Prostate gland (tissue), 2 donors: ENCODE data around the gene KRTAP10-3. TPM values are rescaled to one million over a fixed set of nuclear protein-coding genes. Genes with fewer than 3 reads are reported as not detected.

Source experiments
- DNase-seq: peaks from one replicate; pipeline ENCODE4 v3.0.0-alpha.2; 2019; ENCODE audit warnings: low spot score
- H3K27ac ChIP-seq, 2 donors: fragments of 200-600 bp; sonication (generic); 2 replicates each; pipeline ENCODE4 v1.5.1; 2017 to 2019
- H3K27me3 ChIP-seq: fragments of 200-600 bp; sonication (generic); replicated peaks from 2 replicates; pipeline ENCODE4 v1.5.1; 2019; ENCODE audit not compliant: insufficient read depth
- H3K36me3 ChIP-seq, 2 donors: fragments of 200-600 bp; sonication (generic); 1 replicate in 1 of 2; 2 replicates in 1 of 2; pipeline versions ENCODE4 v1.5.1 to v1.8.1; 2017 to 2019
- H3K4me1 ChIP-seq: fragments of 200-600 bp; sonication (generic); replicated peaks from 2 replicates; pipeline ENCODE4 v1.5.1; 2019
- H3K4me3 ChIP-seq, 2 donors: fragments of 200-600 bp; sonication (generic); 2 replicates each; pipeline ENCODE4 v1.5.1; 2017 to 2019
- H3K9me3 ChIP-seq: fragments of 200-600 bp; sonication (generic); 2 replicates; pipeline ENCODE4 v1.5.1; 2017
- POLR2A ChIP-seq: fragments of 450-650 bp; IDR thresholded peaks from one replicate; pipeline ENCODE4 v1.6.1; 2016; ENCODE audit warnings: antibody characterized with exemption, mild to moderate bottlenecking
- POLR2AphosphoS5 ChIP-seq: sonication (generic); formaldehyde crosslinking; IDR thresholded peaks from one replicate; pipeline ENCODE4 v1.6.1; 2017; ENCODE audit warnings: antibody characterized with exemption
- WGBS: methylation state at CpG from one replicate; pipeline ENCODE4 v1.1.5; 2018; 5-methylcytosine and 5-hydroxymethylcytosine counted together
- intact Hi-C: fragments of 100-400 bp; cut with DNase I; formaldehyde crosslinking; loops from one replicate; pipeline ENCODE4 v1.14.2; 2022
- total RNA-seq, 2 donors: library from RNA; depleted of rRNA; stranded (reverse); fragments of >200 nt; gene quantifications; one replicate each; pipeline ENCODE4 v1.1.0, GENCODE V29; 2016
- TF ChIP-seq, protein P1 (sequence below), 4 experiments: fragments of 200-600 bp in 2 of 4; fragments of 450-650 bp in 2 of 4; sonication (generic) in 2 of 4; IDR thresholded peaks; 1 replicate in 3 of 4; 2 replicates in 1 of 4; pipeline ENCODE4 v1.5.1; 2016 to 2019; ENCODE audit warnings: antibody characterized with exemption in 4 of 4, mild to moderate bottlenecking in 2 of 4, moderate library complexity in 2 of 4

Gene KRTAP10-3
- total RNA-seq, 2 donors from 2014 or later, result not detected

GRCh38 chr21:44542716-44543115 lies 15.9 kb downstream of the KRTAP10-3 start:
- H3K27ac ChIP-seq, result no peak overlapping the region
- H3K27me3 ChIP-seq, result peaks cover 3% of the 10 kb centered on the region
- no peaks in the 10 kb centered on the region for H3K9me3 ChIP-seq
- TF ChIP-seq, protein P1, sequence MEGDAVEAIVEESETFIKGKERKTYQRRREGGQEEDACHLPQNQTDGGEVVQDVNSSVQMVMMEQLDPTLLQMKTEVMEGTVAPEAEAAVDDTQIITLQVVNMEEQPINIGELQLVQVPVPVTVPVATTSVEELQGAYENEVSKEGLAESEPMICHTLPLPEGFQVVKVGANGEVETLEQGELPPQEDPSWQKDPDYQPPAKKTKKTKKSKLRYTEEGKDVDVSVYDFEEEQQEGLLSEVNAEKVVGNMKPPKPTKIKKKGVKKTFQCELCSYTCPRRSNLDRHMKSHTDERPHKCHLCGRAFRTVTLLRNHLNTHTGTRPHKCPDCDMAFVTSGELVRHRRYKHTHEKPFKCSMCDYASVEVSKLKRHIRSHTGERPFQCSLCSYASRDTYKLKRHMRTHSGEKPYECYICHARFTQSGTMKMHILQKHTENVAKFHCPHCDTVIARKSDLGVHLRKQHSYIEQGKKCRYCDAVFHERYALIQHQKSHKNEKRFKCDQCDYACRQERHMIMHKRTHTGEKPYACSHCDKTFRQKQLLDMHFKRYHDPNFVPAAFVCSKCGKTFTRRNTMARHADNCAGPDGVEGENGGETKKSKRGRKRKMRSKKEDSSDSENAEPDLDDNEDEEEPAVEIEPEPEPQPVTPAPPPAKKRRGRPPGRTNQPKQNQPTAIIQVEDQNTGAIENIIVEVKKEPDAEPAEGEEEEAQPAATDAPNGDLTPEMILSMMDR (IDR thresholded peaks at IDR 0.05), result no peak
- TF ChIP-seq POLR2A (no peak), POLR2AphosphoS5 (no peak)
- H3K36me3 ChIP-seq, result no peaks in the 10 kb centered on the region
- H3K4me3 ChIP-seq, result no peak overlapping the region
- intact Hi-C loops, result no loop called here
- WGBS, result 88% methylated on average over 1 of the region's 1 CpG
- no peak for DNase-seq
- H3K4me1 ChIP-seq, result no peaks in the 10 kb centered on the region

DNA sequence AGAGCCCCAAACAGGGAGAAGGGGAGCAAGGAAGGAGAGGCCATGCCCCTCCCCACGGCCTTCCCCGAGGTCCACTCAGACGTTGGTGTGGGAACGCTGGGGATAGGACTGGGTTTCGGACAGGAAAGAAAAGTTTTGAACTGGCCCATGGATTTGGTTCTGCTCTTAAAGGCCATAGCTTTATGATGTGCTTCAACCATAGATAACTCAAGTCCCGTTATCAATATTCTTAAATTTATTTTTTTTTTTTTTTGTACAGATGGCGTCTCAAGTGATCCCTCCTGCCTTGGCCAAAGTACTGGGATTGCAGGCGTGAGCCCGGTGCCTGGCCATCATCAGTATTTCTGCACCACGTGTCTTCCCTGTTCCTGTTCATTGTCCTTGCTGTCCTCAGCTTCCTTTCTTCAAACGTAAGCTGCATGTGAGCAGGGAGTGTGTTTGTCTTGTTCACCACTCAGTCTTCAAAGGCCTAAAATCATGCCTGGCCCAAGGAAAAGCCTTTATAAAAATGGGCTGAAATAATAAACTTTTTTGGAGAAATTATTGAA lies 17.8 kb downstream of the KRTAP10-3 start:
- DNase-seq, result no peak
- 84% methylated on average over 11 of the region's 11 CpGs for WGBS
- intact Hi-C loops, result no loop called here
- Histone ChIP-seq H3K27me3 (peaks cover 3% of the 10 kb centered on the region), H3K9me3 (no peaks in the 10 kb centered on the region), H3K27ac (no peak overlapping the region), H3K4me3 (no peak overlapping the region), H3K4me1 (no peaks in the 10 kb centered on the region), H3K36me3 (no peaks in the 10 kb centered on the region)
- no peak for TF ChIP-seq POLR2AphosphoS5
- TF ChIP-seq, protein P1 (IDR thresholded peaks at IDR 0.05), result no peak
- TF ChIP-seq POLR2A, result no peak

DNA sequence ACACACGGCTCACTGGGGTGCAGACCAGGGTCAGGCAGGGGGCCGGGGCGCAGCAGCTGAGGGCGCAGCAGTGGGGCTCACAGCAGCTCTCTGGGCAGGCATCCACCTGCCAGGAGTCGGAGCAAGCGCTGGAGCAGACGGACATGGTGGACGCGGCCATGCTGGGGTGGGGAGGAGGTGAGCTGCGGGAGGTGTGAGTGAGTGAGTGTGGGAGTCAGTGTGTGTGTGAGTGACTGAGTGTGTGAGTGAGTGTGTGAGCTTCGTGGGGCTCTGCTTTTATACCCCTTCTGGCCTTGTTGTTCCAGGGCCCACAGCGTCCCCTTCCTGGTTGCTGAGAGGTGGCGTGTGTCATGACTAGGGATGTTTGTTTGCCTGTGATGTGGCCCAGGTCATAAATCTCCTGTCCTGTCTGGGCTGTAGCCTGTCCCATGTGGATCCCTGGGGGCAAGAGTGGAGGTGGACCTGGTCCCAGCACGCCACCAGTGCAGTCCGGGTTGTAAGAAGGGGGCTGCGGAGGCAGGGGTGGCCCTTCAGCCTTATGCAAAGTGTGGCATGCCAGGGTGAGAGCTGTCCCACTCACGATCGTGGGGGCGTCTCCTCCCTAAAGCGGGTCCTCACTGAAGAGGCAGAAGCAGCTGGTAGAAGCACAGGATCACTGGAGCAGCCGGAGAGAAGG lies 18.5 kb downstream of the KRTAP10-3 start, which contains the start of gene KRTAP10-1:
Gene KRTAP10-1, minus strand, starts transcription at position 205 of the 676 bp plus-strand sequence. Its CDS starts 45 bp downstream, at position 160.
- Histone ChIP-seq H3K9me3 (no peaks in the 10 kb centered on the region), H3K4me1 (no peaks in the 10 kb centered on the region), H3K27me3 (peaks cover 3% of the 10 kb centered on the region), H3K4me3 (no peak within 1 kb of the TSS), H3K36me3 (no peaks in the 10 kb centered on the region), H3K27ac (no peak within 1 kb of the TSS)
- WGBS, result 53% methylated on average over 21 of the region's 21 CpGs
- TF ChIP-seq POLR2A (no peak), POLR2AphosphoS5 (no peak)
- TF ChIP-seq, protein P1 (IDR thresholded peaks at IDR 0.05), result no peak
- DNase-seq, result no peak
- intact Hi-C loops, result no loop called here

DNA sequence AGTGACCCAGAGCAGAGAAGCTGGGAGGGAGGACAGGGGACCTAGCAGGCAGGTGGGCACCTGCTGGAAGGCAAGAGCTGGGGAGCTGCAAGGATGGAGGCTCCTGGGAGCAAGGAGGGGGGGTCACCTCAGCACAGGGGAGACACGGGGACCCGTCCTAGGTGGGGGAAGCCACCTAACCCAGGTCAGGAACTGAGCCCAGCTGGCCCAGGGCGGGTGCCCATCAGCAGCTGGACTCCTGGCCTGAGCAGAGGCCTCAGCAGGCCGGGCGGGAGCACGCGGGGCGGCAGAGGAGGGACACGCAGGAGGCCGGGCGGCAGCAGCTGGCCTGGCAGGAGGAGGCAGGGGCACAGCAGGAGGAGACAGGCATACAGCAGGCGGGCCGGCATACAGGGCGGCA lies 19.5 kb downstream of the KRTAP10-3 start:
- TF ChIP-seq, protein P1 (IDR thresholded peaks at IDR 0.05), result no peak
- TF ChIP-seq POLR2AphosphoS5 (no peak), POLR2A (no peak)
- Histone ChIP-seq H3K36me3 (no peaks in the 10 kb centered on the region), H3K4me1 (no peaks in the 10 kb centered on the region), H3K27ac (no peak overlapping the region), H3K4me3 (no peak overlapping the region), H3K9me3 (no peaks in the 10 kb centered on the region), H3K27me3 (peaks cover 3% of the 10 kb centered on the region)
- WGBS, result 78% methylated on average over 14 of the region's 14 CpGs
- no peak for DNase-seq
- intact Hi-C loops, result no loop called here
